Osteoblast (primary cell): ENCODE measurements around the gene ATP6V0E1. TPM values are rescaled to one million over a fixed set of nuclear protein-coding genes. Genes with fewer than 3 reads are reported as not detected.

Experiments
- DNase-seq: peaks from one replicate; pipeline ENCODE4 v3.0.0; 2011; ENCODE audit warnings: low spot score, mixed read lengths; ENCODE audit not compliant: insufficient read length; ENCODE audit errors: missing footprints
- H2AFZ ChIP-seq: 2 replicates; pipeline ENCODE4 v1.6.0; 2011; ENCODE audit warnings: mild to moderate bottlenecking, low read length
- H3K27ac ChIP-seq: 2 replicates; pipeline ENCODE4 v1.5.1; 2011; ENCODE audit warnings: mild to moderate bottlenecking, low read depth, low read length, moderate library complexity
- H3K27me3 ChIP-seq: 2 replicates; pipeline ENCODE4 v1.6.0; 2012; ENCODE audit warnings: mild to moderate bottlenecking, control low read depth, inconsistent platforms, low read length, moderate library complexity; ENCODE audit not compliant: insufficient read depth
- H3K36me3 ChIP-seq: 2 replicates; pipeline ENCODE4 v1.5.1; 2011; ENCODE audit warnings: mild to moderate bottlenecking, low read length, control low read depth, moderate library complexity; ENCODE audit not compliant: insufficient read depth
- H3K4me1 ChIP-seq: 2 replicates; pipeline ENCODE4 v1.5.1; 2011; ENCODE audit warnings: mild to moderate bottlenecking, low read length, control low read depth, moderate library complexity; ENCODE audit not compliant: insufficient read depth
- H3K4me2 ChIP-seq: 2 replicates; pipeline ENCODE4 v1.6.0; 2011; ENCODE audit warnings: mild to moderate bottlenecking, low read length; ENCODE audit not compliant: insufficient read depth
- H3K4me3 ChIP-seq: fragments of 200-600 bp; sonication (generic); 3 replicates; pipeline ENCODE4 v1.5.1; 2012; ENCODE audit warnings: mild to moderate bottlenecking, low read length, inconsistent platforms; ENCODE audit not compliant: insufficient read depth
- H3K79me2 ChIP-seq: 2 replicates; pipeline ENCODE4 v1.6.0; 2012; ENCODE audit warnings: mild to moderate bottlenecking, low read length, control low read depth, inconsistent platforms; ENCODE audit not compliant: insufficient read depth
- H3K9me3 ChIP-seq: 2 replicates; pipeline ENCODE4 v1.5.1; 2011; ENCODE audit warnings: low read depth, low read length, control low read depth
- H4K20me1 ChIP-seq: 2 replicates; pipeline ENCODE4 v1.6.0; 2012; ENCODE audit warnings: mild to moderate bottlenecking, low read length, control low read depth; ENCODE audit not compliant: insufficient read depth
- CTCF ChIP-seq: IDR thresholded peaks from 2 replicates; pipeline ENCODE4 v1.5.1; 2011; ENCODE audit warnings: mild to moderate bottlenecking, low read depth, low read length, moderate library complexity; ENCODE audit errors: extremely low read depth
- total RNA-seq: library from RNA; depleted of rRNA; stranded (reverse); fragments of >200 nt; gene quantifications from 2 replicates; pipeline ENCODE4 v1.2.3, GENCODE V29; 2012

ATP6V0E1 gene
- total RNA-seq, 1 donor: 177 TPM

GRCh38 chr5:172959824-172960799 is 23.5 kb upstream of the ATP6V0E1 start:
- peaks cover 15% of the 10 kb centered on the region for H3K36me3 ChIP-seq
- peak overlapping the region; percentile 98 for H3K4me2 ChIP-seq
- H4K20me1 ChIP-seq: no peaks in the 10 kb centered on the region
- H3K27me3 ChIP-seq: no peaks in the 10 kb centered on the region
- peak; percentile 54 for DNase-seq
- H3K9me3 ChIP-seq: no peaks in the 10 kb centered on the region
- no peak for TF ChIP-seq CTCF
- H3K27ac ChIP-seq: peak overlapping the region; percentile 97
- H3K4me3 ChIP-seq: peak overlapping the region; percentile 84
- peaks cover 35% of the 10 kb centered on the region for H3K79me2 ChIP-seq
- peak overlapping the region; percentile 18 for H2AFZ ChIP-seq
- peaks cover 33% of the 10 kb centered on the region for H3K4me1 ChIP-seq

- H3K27ac ChIP-seq: no peak overlapping the region
- peaks cover 33% of the 10 kb centered on the region for H3K36me3 ChIP-seq
- no peak overlapping the region for H2AFZ ChIP-seq
- H3K27me3 ChIP-seq: no peaks in the 10 kb centered on the region
- no peaks in the 10 kb centered on the region for H4K20me1 ChIP-seq
- peaks cover 19% of the 10 kb centered on the region for H3K4me1 ChIP-seq
- no peak overlapping the region for H3K4me3 ChIP-seq
- peaks cover 10% of the 10 kb centered on the region for H3K79me2 ChIP-seq
- TF ChIP-seq CTCF: no peak
- no peak for DNase-seq
- no peaks in the 10 kb centered on the region for H3K9me3 ChIP-seq
- no peak overlapping the region for H3K4me2 ChIP-seq
Observed at GRCh38 chr5:172969921-172970320, 13.7 kb upstream of the ATP6V0E1 start.

- H3K79me2 ChIP-seq: peaks cover 2% of the 10 kb centered on the region
- no peak overlapping the region for H3K4me2 ChIP-seq
- DNase-seq: no peak
- H3K27me3 ChIP-seq: no peaks in the 10 kb centered on the region
- no peaks in the 10 kb centered on the region for H4K20me1 ChIP-seq
- TF ChIP-seq CTCF: no peak
- H3K36me3 ChIP-seq: peaks cover 25% of the 10 kb centered on the region
- no peak overlapping the region for H2AFZ ChIP-seq
- H3K27ac ChIP-seq: no peak overlapping the region
- no peaks in the 10 kb centered on the region for H3K9me3 ChIP-seq
- H3K4me1 ChIP-seq: peaks cover 19% of the 10 kb centered on the region
- H3K4me3 ChIP-seq: no peak overlapping the region
Observed at GRCh38 chr5:172971482-172971881, 12.1 kb upstream of the ATP6V0E1 start.

- no peak for TF ChIP-seq CTCF
- Histone ChIP-seq H3K4me2 (no peak overlapping the region), H3K36me3 (peaks cover 22% of the 10 kb centered on the region), H3K79me2 (no peaks in the 10 kb centered on the region), H2AFZ (no peak overlapping the region), H3K4me3 (no peak overlapping the region), H3K27ac (peak overlapping the region; percentile 79), H3K9me3 (no peaks in the 10 kb centered on the region), H3K27me3 (no peaks in the 10 kb centered on the region), H4K20me1 (no peaks in the 10 kb centered on the region), H3K4me1 (peaks cover 19% of the 10 kb centered on the region)
- no peak for DNase-seq
Observed at GRCh38 chr5:172972552-172972951, 11.0 kb upstream of the ATP6V0E1 start.
